ENCODE results near the gene RECK. TPM values are rescaled to one million over a fixed set of nuclear protein-coding genes. Genes with fewer than 3 reads are reported as not detected.

Gene RECK
- total RNA-seq, 1 donor from 2014 or later: 11.7 TPM

DNA sequence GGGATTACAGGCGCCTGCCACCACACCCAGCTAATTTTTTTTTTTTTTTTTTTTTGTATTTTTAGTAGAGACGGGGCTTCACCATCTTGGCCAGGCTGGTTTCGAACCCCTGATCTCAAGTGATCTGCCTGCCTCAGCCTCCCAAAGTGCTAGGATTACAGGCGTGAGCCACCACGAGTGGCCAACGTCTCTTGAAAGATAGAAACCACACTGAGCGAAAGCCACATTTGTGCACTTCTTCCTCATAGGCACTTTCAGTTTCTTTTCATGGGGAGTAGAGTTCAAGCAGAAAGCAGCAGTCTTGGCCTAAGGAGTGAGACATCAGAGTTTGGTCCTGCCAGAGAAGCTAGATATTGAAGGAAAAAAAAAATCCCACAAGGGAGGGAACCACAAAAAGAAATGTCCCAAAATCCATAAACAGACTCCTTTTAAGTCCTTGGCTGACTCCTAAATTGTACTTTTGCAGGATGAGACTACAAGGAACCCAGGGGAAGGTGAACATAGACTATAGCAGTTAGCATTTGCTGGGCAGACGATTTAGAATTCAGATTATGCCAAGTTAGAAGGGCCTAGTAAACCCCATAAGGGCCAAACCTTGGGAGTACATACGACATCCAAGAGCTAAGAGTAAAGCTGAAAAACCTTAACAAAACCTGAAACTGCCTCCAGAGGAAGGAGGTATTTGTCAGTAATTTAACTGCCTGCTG lies 55.9 kb downstream of the RECK start:
- Mint-ChIP-seq H3K27me3 (no peaks in the 10 kb centered on the region), H3K36me3 (peaks cover 6% of the 10 kb centered on the region), H3K4me1 (ENCODE audit: unreplicated experiment) (peaks cover 6% of the 10 kb centered on the region), H3K9me3 (no peaks in the 10 kb centered on the region), H3K27ac (no peak overlapping the region), H3K4me3 (no peak overlapping the region)
- TF ChIP-seq, protein P1, sequence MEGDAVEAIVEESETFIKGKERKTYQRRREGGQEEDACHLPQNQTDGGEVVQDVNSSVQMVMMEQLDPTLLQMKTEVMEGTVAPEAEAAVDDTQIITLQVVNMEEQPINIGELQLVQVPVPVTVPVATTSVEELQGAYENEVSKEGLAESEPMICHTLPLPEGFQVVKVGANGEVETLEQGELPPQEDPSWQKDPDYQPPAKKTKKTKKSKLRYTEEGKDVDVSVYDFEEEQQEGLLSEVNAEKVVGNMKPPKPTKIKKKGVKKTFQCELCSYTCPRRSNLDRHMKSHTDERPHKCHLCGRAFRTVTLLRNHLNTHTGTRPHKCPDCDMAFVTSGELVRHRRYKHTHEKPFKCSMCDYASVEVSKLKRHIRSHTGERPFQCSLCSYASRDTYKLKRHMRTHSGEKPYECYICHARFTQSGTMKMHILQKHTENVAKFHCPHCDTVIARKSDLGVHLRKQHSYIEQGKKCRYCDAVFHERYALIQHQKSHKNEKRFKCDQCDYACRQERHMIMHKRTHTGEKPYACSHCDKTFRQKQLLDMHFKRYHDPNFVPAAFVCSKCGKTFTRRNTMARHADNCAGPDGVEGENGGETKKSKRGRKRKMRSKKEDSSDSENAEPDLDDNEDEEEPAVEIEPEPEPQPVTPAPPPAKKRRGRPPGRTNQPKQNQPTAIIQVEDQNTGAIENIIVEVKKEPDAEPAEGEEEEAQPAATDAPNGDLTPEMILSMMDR (conservative IDR thresholded peaks at IDR 0.05): no peak
- no peak for DNase-seq (ENCODE audit: extremely low spot score, unreplicated experiment)

GRCh38 chr9:36093384-36093783 lies 56.7 kb downstream of the RECK start:
- Mint-ChIP-seq H3K4me1 (ENCODE audit: unreplicated experiment) (peaks cover 6% of the 10 kb centered on the region), H3K4me3 (no peak overlapping the region), H3K9me3 (no peaks in the 10 kb centered on the region), H3K36me3 (peaks cover 9% of the 10 kb centered on the region), H3K27me3 (no peaks in the 10 kb centered on the region), H3K27ac (no peak overlapping the region)
- no peak for DNase-seq (ENCODE audit: extremely low spot score, unreplicated experiment)
- TF ChIP-seq, protein P1 (conservative IDR thresholded peaks at IDR 0.05): no peak

- no peak overlapping the region for H3K4me3 Mint-ChIP-seq
- no peaks in the 10 kb centered on the region for H3K9me3 Mint-ChIP-seq
- no peak for DNase-seq (ENCODE audit: extremely low spot score, unreplicated experiment)
- H3K27me3 Mint-ChIP-seq: no peaks in the 10 kb centered on the region
- H3K4me1 Mint-ChIP-seq (ENCODE audit: unreplicated experiment): peaks cover 9% of the 10 kb centered on the region
- peaks cover 7% of the 10 kb centered on the region for H3K36me3 Mint-ChIP-seq
- TF ChIP-seq, protein P1 (conservative IDR thresholded peaks at IDR 0.05): no peak
- no peak overlapping the region for H3K27ac Mint-ChIP-seq
Measured at GRCh38 chr9:36099718-36100117, 63.0 kb downstream of the RECK start.

GRCh38 chr9:36100532-36100931 lies 63.8 kb downstream of the RECK start:
- DNase-seq (ENCODE audit: extremely low spot score, unreplicated experiment): no peak
- TF ChIP-seq, protein P1 (conservative IDR thresholded peaks at IDR 0.05): no peak
- H3K27ac Mint-ChIP-seq: no peak overlapping the region
- no peak overlapping the region for H3K4me3 Mint-ChIP-seq
- peaks cover 11% of the 10 kb centered on the region for H3K36me3 Mint-ChIP-seq
- peaks cover 9% of the 10 kb centered on the region for H3K4me1 Mint-ChIP-seq (ENCODE audit: unreplicated experiment)
- H3K9me3 Mint-ChIP-seq: no peaks in the 10 kb centered on the region
- H3K27me3 Mint-ChIP-seq: no peaks in the 10 kb centered on the region

DNA sequence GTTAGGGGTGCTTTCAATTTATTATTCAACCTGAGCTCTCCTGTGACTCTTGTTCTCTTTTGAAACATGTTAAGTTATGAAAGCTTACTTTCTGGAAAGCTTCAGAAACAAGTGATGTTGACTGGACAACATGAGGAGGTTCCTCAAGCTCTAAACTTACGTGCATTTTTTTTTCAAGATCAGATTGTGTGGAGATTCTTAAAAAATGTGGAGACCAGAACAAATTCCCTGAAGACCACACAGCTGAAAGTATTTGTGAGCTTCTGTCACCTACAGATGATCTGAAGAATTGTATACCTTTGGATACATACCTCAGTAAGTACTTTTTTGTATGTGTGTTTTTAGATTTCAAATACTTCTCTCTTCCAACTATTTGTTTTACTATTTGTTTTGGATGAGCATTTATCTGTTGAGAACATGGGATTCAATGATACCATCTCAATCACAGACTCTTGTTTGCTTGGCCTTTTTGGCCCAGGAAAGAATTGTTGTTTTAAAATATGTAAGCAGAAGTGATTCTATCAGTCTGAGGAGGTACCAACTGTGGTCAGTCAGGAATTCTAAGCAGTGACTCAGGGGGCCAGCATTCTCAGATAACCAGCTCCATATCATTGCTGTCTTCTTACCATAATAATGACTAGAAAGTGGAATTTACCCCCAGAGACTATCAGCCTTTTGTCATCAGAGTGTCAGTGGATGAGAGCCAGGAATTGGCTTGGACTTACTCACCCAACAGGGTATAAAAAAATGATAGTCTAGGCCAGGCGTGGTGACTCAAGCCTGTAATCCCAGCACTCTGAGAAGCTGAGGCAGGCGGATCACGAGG lies 65.4 kb downstream of the RECK start:
- Mint-ChIP-seq H3K4me3 (no peak overlapping the region), H3K4me1 (ENCODE audit: unreplicated experiment) (peaks cover 9% of the 10 kb centered on the region)
- no peak for DNase-seq (ENCODE audit: extremely low spot score, unreplicated experiment)

More for the DNA sequence above, 65.4 kb downstream of the RECK start:
- TF ChIP-seq, protein P1 (conservative IDR thresholded peaks at IDR 0.05): no peak
- H3K9me3 Mint-ChIP-seq: no peaks in the 10 kb centered on the region
- peaks cover 11% of the 10 kb centered on the region for H3K36me3 Mint-ChIP-seq
- H3K27me3 Mint-ChIP-seq: no peaks in the 10 kb centered on the region
- H3K27ac Mint-ChIP-seq: no peak overlapping the region

Measured in type B pancreatic cell (in vitro differentiated cells).